ENCODE results near the gene PLXDC1. TPM values are rescaled to one million over a fixed set of nuclear protein-coding genes. Genes with fewer than 3 reads are reported as not detected.

The PLXDC1 gene
- total and polyA plus RNA-seq, 2 of the 13 experiments (the other 11 are each of a cell fraction or from before 2014, with no cell fraction given) = not detected

DNA sequence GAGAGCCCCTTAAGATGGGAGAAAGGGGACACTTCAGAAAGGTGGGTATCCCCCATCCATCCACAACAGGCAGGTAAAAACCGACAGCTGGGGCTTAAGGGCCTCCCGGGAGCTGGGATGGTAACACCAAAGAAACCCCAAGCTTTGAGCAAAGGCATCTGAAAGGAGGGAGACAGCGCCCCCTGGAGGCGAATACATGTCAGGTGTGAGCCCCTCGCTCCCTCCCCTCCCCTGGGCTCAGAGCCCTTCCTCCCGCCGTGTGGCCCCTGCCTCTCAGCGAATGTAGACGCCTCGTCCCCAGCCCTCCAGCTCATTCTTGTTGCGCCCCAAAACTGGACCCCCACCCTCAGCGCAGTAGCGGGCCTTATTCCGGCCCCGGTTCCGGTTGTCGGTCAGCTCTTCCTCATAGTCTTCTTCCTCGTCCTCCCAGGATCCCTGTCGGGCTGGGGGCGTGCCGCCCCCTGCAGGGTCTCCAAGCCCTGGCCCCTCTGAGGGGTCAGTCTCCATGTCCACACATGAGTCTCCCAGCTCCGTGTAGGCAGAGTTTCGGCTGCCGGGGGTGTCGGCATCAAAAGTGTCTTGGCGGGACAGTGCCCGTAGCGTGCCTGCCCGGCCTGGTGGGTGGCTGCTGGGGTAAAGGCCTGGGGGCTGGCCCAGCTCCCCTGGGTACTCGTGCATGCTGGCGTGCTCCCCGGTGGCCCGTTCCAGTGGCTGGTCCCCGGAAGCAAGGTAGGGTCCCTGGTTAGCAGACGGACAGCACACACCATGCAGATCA lies 23.7 kb upstream of the PLXDC1 start (continued):
- TF ChIP-seq ESRRA (CRISPR knock-in tag; IDR thresholded peaks at IDR 0.05; ENCODE audit: low read depth) = no peak
- TF ChIP-seq ZFP37 (CRISPR knock-in tag; IDR thresholded peaks at IDR 0.05; ENCODE audit: borderline replicate concordance) = no peak
- peak; percentile 68 for TF ChIP-seq STAG1 (CRISPR knock-in tag; IDR thresholded peaks at IDR 0.05)
- TF ChIP-seq, protein P1, sequence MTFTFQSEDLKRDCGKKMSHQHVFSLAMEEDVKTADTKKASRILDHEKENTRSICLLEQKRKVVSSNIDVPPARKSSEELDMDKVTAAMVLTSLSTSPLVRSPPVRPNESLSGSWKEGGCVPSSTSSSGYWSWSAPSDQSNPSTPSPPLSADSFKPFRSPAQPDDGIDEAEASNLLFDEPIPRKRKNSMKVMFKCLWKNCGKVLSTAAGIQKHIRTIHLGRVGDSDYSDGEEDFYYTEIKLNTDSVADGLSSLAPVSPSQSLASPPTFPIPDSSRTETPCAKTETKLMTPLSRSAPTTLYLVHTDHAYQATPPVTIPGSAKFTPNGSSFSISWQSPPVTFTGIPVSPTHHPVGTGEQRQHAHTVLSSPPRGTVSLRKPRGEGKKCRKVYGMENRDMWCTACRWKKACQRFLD (CRISPR knock-in tag; IDR thresholded peaks at IDR 0.05; ENCODE audit: borderline replicate concordance) = no peak
- no peak for TF ChIP-seq MBD4 (IDR thresholded peaks at IDR 0.05; ENCODE audit: borderline replicate concordance, low read length)
- TF ChIP-seq ZBTB21 (CRISPR knock-in tag; IDR thresholded peaks at IDR 0.05) = no peak
- TF ChIP-seq, protein P2, sequence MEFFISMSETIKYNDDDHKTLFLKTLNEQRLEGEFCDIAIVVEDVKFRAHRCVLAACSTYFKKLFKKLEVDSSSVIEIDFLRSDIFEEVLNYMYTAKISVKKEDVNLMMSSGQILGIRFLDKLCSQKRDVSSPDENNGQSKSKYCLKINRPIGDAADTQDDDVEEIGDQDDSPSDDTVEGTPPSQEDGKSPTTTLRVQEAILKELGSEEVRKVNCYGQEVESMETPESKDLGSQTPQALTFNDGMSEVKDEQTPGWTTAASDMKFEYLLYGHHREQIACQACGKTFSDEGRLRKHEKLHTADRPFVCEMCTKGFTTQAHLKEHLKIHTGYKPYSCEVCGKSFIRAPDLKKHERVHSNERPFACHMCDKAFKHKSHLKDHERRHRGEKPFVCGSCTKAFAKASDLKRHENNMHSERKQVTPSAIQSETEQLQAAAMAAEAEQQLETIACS (CRISPR knock-in tag; IDR thresholded peaks at IDR 0.05) = no peak
- no peak for TF ChIP-seq IKZF4 (CRISPR knock-in tag; IDR thresholded peaks at IDR 0.05; ENCODE audit: borderline replicate concordance, low read depth, not compliant biosample characterization)
- TF ChIP-seq SYNCRIP (IDR thresholded peaks at IDR 0.05; ENCODE audit: insufficient read depth, low read depth, low read length) = no peak
- TF ChIP-seq JUNB (CRISPR knock-in tag; IDR thresholded peaks at IDR 0.05; ENCODE audit: borderline replicate concordance) = no peak
- TF ChIP-seq, protein P3, sequence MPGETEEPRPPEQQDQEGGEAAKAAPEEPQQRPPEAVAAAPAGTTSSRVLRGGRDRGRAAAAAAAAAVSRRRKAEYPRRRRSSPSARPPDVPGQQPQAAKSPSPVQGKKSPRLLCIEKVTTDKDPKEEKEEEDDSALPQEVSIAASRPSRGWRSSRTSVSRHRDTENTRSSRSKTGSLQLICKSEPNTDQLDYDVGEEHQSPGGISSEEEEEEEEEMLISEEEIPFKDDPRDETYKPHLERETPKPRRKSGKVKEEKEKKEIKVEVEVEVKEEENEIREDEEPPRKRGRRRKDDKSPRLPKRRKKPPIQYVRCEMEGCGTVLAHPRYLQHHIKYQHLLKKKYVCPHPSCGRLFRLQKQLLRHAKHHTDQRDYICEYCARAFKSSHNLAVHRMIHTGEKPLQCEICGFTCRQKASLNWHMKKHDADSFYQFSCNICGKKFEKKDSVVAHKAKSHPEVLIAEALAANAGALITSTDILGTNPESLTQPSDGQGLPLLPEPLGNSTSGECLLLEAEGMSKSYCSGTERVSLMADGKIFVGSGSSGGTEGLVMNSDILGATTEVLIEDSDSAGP (CRISPR knock-in tag; IDR thresholded peaks at IDR 0.05; ENCODE audit: borderline replicate concordance) = peak; percentile 14; the same call in 1 of the 2 replicates
- no peak for TF ChIP-seq KLF16 (CRISPR knock-in tag; IDR thresholded peaks at IDR 0.05)
- TF ChIP-seq PHF21A (CRISPR knock-in tag; IDR thresholded peaks at IDR 0.05) = no peak
- TF ChIP-seq DPF2 (CRISPR knock-in tag; IDR thresholded peaks at IDR 0.05; ENCODE audit: borderline replicate concordance, low read depth) = no peak
- no peak for TF ChIP-seq ZFYVE20 (CRISPR knock-in tag; IDR thresholded peaks at IDR 0.05; ENCODE audit: borderline replicate concordance, low read depth)
- no peak for TF ChIP-seq MAFK (conservative IDR thresholded peaks at IDR 0.05 in 1 of 2, IDR thresholded peaks at IDR 0.05 in 1 of 2; ENCODE audit: low read length in 2 of 2)
- TF ChIP-seq ZNF891 (CRISPR knock-in tag; IDR thresholded peaks at IDR 0.05) = peak; percentile 24; the same call in 1 of the 2 replicates
- no peak for TF ChIP-seq ZNF343 (CRISPR knock-in tag; IDR thresholded peaks at IDR 0.05)
- TF ChIP-seq HDAC1 (CRISPR knock-in tag; IDR thresholded peaks at IDR 0.05) = no peak
- TF ChIP-seq NFIC (IDR thresholded peaks at IDR 0.05; ENCODE audit: low read length) = no peak
- TF ChIP-seq, protein P4, sequence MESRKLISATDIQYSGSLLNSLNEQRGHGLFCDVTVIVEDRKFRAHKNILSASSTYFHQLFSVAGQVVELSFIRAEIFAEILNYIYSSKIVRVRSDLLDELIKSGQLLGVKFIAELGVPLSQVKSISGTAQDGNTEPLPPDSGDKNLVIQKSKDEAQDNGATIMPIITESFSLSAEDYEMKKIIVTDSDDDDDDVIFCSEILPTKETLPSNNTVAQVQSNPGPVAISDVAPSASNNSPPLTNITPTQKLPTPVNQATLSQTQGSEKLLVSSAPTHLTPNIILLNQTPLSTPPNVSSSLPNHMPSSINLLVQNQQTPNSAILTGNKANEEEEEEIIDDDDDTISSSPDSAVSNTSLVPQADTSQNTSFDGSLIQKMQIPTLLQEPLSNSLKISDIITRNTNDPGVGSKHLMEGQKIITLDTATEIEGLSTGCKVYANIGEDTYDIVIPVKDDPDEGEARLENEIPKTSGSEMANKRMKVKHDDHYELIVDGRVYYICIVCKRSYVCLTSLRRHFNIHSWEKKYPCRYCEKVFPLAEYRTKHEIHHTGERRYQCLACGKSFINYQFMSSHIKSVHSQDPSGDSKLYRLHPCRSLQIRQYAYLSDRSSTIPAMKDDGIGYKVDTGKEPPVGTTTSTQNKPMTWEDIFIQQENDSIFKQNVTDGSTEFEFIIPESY (CRISPR knock-in tag; IDR thresholded peaks at IDR 0.05) = 0 out of 2 replicates have a peak, but pooled peaks have one; percentile 34
- 0 out of 2 replicates have a peak, but pooled peaks have one; percentile 47 for TF ChIP-seq KDM3A (CRISPR knock-in tag; IDR thresholded peaks at IDR 0.05; ENCODE audit: low read depth)
- no peak for TF ChIP-seq MAF1 (CRISPR knock-in tag; IDR thresholded peaks at IDR 0.05; ENCODE audit: borderline replicate concordance)
- no peak for TF ChIP-seq ZNF644 (CRISPR knock-in tag; IDR thresholded peaks at IDR 0.05; ENCODE audit: low read depth)
